GM23338 (cell line): ENCODE measurements around the gene RAD23A. TPM values are rescaled to one million over a fixed set of nuclear protein-coding genes. Genes with fewer than 3 reads are reported as not detected.
A peak's percentile ranks its signal among the peaks of the same experiment; 100 is the strongest.

Experiments used
- ATAC-seq: fragments of 200-7000 bp; cut with Tn5 transposase; 3 replicates; pipeline ENCODE4 v1.9.1; 2020
- DNase-seq: peaks from one replicate; pipeline ENCODE4 v3.0.0-alpha.2; 2015; ENCODE audit warnings: low spot score
- H2AFZ ChIP-seq: fragments of 200-600 bp; sonication (generic); 2 replicates; pipeline ENCODE4 v1.8.0; 2016; ENCODE audit warnings: antibody characterized with exemption, mild to moderate bottlenecking, moderate library complexity
- H3F3A ChIP-seq: fragments of 200-600 bp; sonication (generic); replicated peaks from 2 replicates; pipeline ENCODE4 v1.8.0; 2017; ENCODE audit warnings: antibody characterized with exemption, mixed run types, low read depth
- H3K27ac ChIP-seq: fragments of 200-600 bp; sonication (generic); 2 replicates; pipeline ENCODE4 v1.6.1; 2016; ENCODE audit warnings: low read depth
- H3K27me3 ChIP-seq: fragments of 200-600 bp; sonication (generic); 2 replicates; pipeline ENCODE4 v1.8.0; 2016; ENCODE audit warnings: mild to moderate bottlenecking, mixed run types, moderate library complexity; ENCODE audit not compliant: insufficient read depth
- H3K36me3 ChIP-seq: fragments of 200-600 bp; sonication (generic); 2 replicates; pipeline ENCODE4 v1.8.0; 2016; ENCODE audit warnings: mild to moderate bottlenecking; ENCODE audit not compliant: insufficient read depth
- H3K4me1 ChIP-seq: fragments of 200-600 bp; sonication (generic); 2 replicates; pipeline ENCODE4 v1.8.0; 2016; ENCODE audit warnings: mild to moderate bottlenecking, moderate library complexity; ENCODE audit not compliant: insufficient read depth
- H3K4me2 ChIP-seq: fragments of 200-600 bp; sonication (generic); 2 replicates; pipeline ENCODE4 v1.7.1; 2017; ENCODE audit warnings: mixed run types
- H3K4me3 ChIP-seq: fragments of 200-600 bp; sonication (generic); 2 replicates; pipeline ENCODE4 v1.6.1; 2016; ENCODE audit warnings: mixed run types
- H3K79me2 ChIP-seq: fragments of 200-600 bp; sonication (generic); replicated peaks from 2 replicates; pipeline ENCODE4 v1.8.0; 2017; ENCODE audit warnings: mild to moderate bottlenecking; ENCODE audit not compliant: insufficient read depth
- H3K9me2 ChIP-seq: fragments of 200-600 bp; sonication (generic); 2 replicates; pipeline ENCODE4 v1.8.0; 2017; ENCODE audit not compliant: insufficient read depth
- H4K20me1 ChIP-seq: fragments of 200-600 bp; sonication (generic); replicated peaks from 2 replicates; pipeline ENCODE4 v1.8.0; 2017; ENCODE audit warnings: mild to moderate bottlenecking; ENCODE audit not compliant: insufficient read depth
- H3K27ac Mint-ChIP-seq: 2 replicates; pipeline ENCODE4 v1.8.0; 2020; ENCODE audit warnings: inconsistent platforms, mild to moderate bottlenecking, moderate library complexity, mixed read lengths
- H3K27me3 Mint-ChIP-seq: 3 replicates; pipeline ENCODE4 v1.8.0; 2022; ENCODE audit warnings: low read depth, mild to moderate bottlenecking, moderate library complexity, mixed read lengths, inconsistent platforms; ENCODE audit not compliant: insufficient read depth, poor library complexity
- H3K36me3 Mint-ChIP-seq: 3 replicates; pipeline ENCODE4 v1.8.0; 2021; ENCODE audit warnings: low read depth, mild to moderate bottlenecking, inconsistent platforms, moderate library complexity, mixed read lengths
- H3K4me1 Mint-ChIP-seq: 3 replicates; pipeline ENCODE4 v1.8.0; 2020; ENCODE audit warnings: mild to moderate bottlenecking, inconsistent platforms, mixed read lengths
- H3K4me3 Mint-ChIP-seq: 3 replicates; pipeline ENCODE4 v1.8.0; 2021; ENCODE audit warnings: moderate library complexity, mild to moderate bottlenecking, inconsistent platforms, mixed read lengths
- H3K9me3 Mint-ChIP-seq: 3 replicates; pipeline ENCODE4 v1.8.0; 2020; ENCODE audit warnings: moderate library complexity, mild to moderate bottlenecking, inconsistent platforms, mixed read lengths
- CREB1 ChIP-seq: fragments of 250-450 bp; sonication (Bioruptor Pico); IDR thresholded peaks from 2 replicates; pipeline ENCODE4 v1.5.0; 2020; ENCODE audit warnings: low read depth, mild to moderate bottlenecking, moderate library complexity
- EZH2 ChIP-seq: fragments of 200-600 bp; sonication (generic); IDR thresholded peaks from one replicate; pipeline ENCODE4 v1.8.0; 2017; ENCODE audit warnings: antibody characterized with exemption, mild to moderate bottlenecking, low read depth; ENCODE audit not compliant: unreplicated experiment
- EZH2phosphoT487 ChIP-seq: fragments of 200-600 bp; sonication (generic); IDR thresholded peaks from one replicate; pipeline ENCODE4 v1.8.1; 2018; ENCODE audit warnings: antibody characterized with exemption; ENCODE audit not compliant: unreplicated experiment
- STAT1 ChIP-seq: IDR thresholded peaks from one replicate; pipeline ENCODE4 v1.6.1; 2016; ENCODE audit warnings: antibody characterized with exemption; ENCODE audit not compliant: unreplicated experiment
- ZNF331 ChIP-seq: fragments of 250-450 bp; sonication (Bioruptor Pico); IDR thresholded peaks from 2 replicates; pipeline ENCODE4 v1.5.0; 2020; ENCODE audit warnings: low read depth, mild to moderate bottlenecking, moderate library complexity
- polyA plus RNA-seq: library from polyadenylated mRNA; unstranded; fragments of >200 nt; fragmentation: Nextera tagmentation; extraction: Ambion mirVana; gene quantifications from 2 replicates; pipeline ENCODE4 v1.2.1, GENCODE V29; 2016
- total RNA-seq: library from RNA; depleted of rRNA; stranded (reverse); fragments of >200 nt; shearing (Covaris generic); gene quantifications from 2 replicates; pipeline ENCODE4 v1.2.3, GENCODE V29; 2014
- TF ChIP-seq, protein P1 (sequence below): IDR thresholded peaks from one replicate; pipeline ENCODE4 v1.6.1; 2018; ENCODE audit warnings: antibody characterized with exemption; ENCODE audit not compliant: unreplicated experiment
- TF ChIP-seq, protein P2 (sequence below): fragments of 250-450 bp; sonication (Bioruptor Pico); IDR thresholded peaks from 2 replicates; pipeline ENCODE4 v1.5.0; 2020; ENCODE audit warnings: mild to moderate bottlenecking, moderate library complexity

The RAD23A gene
- total and polyA plus RNA-seq, 2 experiments from 2014 or later = 69.7 to 127 TPM

DNA sequence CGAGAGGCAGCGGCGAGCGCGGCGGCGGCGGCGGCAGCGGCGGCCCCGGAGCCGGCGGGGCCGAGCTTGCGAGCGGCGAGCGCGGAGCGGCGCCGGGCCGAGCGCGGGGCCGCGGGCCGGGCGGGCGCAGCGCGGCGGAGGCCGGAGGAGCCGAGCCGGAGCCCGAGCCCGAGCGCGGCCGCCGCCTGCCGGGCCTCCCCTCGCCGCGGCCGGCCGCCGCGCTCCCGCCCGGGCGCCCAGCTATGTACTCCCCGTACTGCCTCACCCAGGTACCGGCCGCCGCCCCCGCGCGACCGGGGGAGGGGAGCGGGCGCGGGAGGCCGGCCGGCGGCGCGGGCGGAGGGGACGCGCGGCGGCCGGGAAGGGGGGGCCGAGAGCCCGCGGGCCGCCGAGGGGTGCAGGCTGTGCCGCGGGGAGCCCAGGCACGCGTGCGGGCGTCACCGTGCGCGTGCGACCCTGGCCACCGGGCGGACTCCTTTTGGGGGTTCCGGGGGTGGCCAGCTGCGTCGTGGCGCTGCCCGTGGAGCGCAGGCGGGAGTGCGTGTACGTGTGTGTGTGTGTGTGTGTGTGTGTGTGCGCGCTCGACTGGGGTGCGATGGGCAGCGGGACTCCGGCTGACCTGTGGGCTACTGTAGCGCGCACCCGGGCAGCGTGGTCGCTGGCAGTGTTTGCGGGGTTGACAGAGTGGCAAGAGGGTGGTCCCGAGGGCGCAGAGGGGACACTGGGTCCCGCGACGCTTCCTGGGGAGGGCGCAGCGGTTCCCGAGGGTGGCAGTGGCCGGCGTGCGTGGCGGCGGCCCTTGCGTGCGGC, 50.1 kb downstream of the RAD23A start:
- H3F3A ChIP-seq = peaks cover 8% of the 10 kb centered on the region; the same call in 1 of the 2 replicates
- peaks cover 94% of the 10 kb centered on the region for H3K27me3 ChIP-seq
- peak overlapping the region; percentile 49 for H3K4me3 ChIP-seq
- no peaks in the 10 kb centered on the region for H3K9me2 ChIP-seq
- peak overlapping the region; percentile 92 for H2AFZ ChIP-seq
- Mint-ChIP-seq H3K27me3 (peaks cover 89% of the 10 kb centered on the region), H3K4me1 (peaks cover 5% of the 10 kb centered on the region), H3K36me3 (peaks cover 4% of the 10 kb centered on the region; the same call in 2 of the 3 replicates), H3K27ac (no peak overlapping the region), H3K9me3 (peaks cover 5% of the 10 kb centered on the region; the same call in 1 of the 3 replicates), H3K4me3 (peak overlapping the region; percentile 66)
- ATAC-seq (peak; percentile 20), DNase-seq (no peak)
- no peaks in the 10 kb centered on the region for H3K4me1 ChIP-seq
- no peaks in the 10 kb centered on the region; the same call in 1 of the 2 replicates for H4K20me1 ChIP-seq
- H3K36me3 ChIP-seq = no peaks in the 10 kb centered on the region
- TF ChIP-seq EZH2 = peak; percentile 83
- TF ChIP-seq, protein P1, sequence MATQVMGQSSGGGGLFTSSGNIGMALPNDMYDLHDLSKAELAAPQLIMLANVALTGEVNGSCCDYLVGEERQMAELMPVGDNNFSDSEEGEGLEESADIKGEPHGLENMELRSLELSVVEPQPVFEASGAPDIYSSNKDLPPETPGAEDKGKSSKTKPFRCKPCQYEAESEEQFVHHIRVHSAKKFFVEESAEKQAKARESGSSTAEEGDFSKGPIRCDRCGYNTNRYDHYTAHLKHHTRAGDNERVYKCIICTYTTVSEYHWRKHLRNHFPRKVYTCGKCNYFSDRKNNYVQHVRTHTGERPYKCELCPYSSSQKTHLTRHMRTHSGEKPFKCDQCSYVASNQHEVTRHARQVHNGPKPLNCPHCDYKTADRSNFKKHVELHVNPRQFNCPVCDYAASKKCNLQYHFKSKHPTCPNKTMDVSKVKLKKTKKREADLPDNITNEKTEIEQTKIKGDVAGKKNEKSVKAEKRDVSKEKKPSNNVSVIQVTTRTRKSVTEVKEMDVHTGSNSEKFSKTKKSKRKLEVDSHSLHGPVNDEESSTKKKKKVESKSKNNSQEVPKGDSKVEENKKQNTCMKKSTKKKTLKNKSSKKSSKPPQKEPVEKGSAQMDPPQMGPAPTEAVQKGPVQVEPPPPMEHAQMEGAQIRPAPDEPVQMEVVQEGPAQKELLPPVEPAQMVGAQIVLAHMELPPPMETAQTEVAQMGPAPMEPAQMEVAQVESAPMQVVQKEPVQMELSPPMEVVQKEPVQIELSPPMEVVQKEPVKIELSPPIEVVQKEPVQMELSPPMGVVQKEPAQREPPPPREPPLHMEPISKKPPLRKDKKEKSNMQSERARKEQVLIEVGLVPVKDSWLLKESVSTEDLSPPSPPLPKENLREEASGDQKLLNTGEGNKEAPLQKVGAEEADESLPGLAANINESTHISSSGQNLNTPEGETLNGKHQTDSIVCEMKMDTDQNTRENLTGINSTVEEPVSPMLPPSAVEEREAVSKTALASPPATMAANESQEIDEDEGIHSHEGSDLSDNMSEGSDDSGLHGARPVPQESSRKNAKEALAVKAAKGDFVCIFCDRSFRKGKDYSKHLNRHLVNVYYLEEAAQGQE = no peak
- TF ChIP-seq STAT1 = no peak
- peak; percentile 38 for TF ChIP-seq EZH2phosphoT487
- no peak overlapping the region for H3K27ac ChIP-seq
- H3K79me2 ChIP-seq = no peaks in the 10 kb centered on the region
- peak overlapping the region; percentile 81 for H3K4me2 ChIP-seq

DNA sequence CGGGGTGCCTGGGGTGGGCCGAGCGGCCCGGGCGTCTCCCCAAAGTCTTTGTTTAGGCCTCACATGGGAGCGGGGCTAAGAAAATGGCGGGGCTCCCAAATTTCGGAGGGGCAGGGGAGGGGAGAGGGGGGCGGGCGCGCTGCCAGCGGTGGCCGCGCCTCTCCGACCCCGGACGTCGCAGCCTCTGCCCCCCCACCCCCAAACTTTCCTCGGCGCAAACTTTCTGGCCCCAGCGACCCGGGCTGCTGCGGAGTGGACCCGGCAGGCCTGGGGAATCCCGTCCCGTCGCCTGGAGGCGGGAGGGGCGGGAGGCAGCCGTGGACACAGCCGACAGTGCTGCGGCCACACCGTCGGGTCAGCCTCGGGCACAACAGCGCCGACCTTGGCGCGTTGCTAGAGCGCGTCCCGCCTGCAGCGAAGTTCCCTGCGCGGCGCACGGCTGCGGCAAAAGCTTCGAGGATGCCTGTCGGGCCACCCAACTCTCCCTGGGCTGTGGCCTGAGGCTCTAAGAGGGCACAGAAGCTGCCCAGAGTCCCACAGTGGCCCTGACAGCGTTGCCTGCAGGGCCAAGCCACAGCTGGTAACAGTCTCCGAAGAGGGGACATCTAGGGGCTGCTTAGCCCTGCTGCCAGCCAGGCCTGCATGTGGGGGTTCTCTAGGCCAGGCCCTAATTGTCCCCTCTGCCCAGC, 50.9 kb downstream of the RAD23A start:
- Histone ChIP-seq H4K20me1 (no peaks in the 10 kb centered on the region; the same call in 1 of the 2 replicates), H3F3A (peaks cover 8% of the 10 kb centered on the region; the same call in 1 of the 2 replicates), H3K79me2 (no peaks in the 10 kb centered on the region), H2AFZ (peak overlapping the region; percentile 92), H3K4me2 (peak overlapping the region; percentile 81), H3K4me3 (peak overlapping the region; percentile 49), H3K27me3 (peaks cover 88% of the 10 kb centered on the region), H3K9me2 (no peaks in the 10 kb centered on the region), H3K4me1 (no peaks in the 10 kb centered on the region), H3K27ac (no peak overlapping the region), H3K36me3 (no peaks in the 10 kb centered on the region)
- H3K4me1 Mint-ChIP-seq = peaks cover 5% of the 10 kb centered on the region
- H3K4me3 Mint-ChIP-seq = peak overlapping the region; percentile 21; the same call in 2 of the 3 replicates
- no peak overlapping the region for H3K27ac Mint-ChIP-seq
- H3K36me3 Mint-ChIP-seq = peaks cover 4% of the 10 kb centered on the region; the same call in 2 of the 3 replicates
- H3K27me3 Mint-ChIP-seq = peaks cover 86% of the 10 kb centered on the region
- peak; percentile 75 for DNase-seq
- peak; percentile 86 for ATAC-seq
- H3K9me3 Mint-ChIP-seq = peaks cover 5% of the 10 kb centered on the region; the same call in 1 of the 3 replicates
- TF ChIP-seq, protein P2, sequence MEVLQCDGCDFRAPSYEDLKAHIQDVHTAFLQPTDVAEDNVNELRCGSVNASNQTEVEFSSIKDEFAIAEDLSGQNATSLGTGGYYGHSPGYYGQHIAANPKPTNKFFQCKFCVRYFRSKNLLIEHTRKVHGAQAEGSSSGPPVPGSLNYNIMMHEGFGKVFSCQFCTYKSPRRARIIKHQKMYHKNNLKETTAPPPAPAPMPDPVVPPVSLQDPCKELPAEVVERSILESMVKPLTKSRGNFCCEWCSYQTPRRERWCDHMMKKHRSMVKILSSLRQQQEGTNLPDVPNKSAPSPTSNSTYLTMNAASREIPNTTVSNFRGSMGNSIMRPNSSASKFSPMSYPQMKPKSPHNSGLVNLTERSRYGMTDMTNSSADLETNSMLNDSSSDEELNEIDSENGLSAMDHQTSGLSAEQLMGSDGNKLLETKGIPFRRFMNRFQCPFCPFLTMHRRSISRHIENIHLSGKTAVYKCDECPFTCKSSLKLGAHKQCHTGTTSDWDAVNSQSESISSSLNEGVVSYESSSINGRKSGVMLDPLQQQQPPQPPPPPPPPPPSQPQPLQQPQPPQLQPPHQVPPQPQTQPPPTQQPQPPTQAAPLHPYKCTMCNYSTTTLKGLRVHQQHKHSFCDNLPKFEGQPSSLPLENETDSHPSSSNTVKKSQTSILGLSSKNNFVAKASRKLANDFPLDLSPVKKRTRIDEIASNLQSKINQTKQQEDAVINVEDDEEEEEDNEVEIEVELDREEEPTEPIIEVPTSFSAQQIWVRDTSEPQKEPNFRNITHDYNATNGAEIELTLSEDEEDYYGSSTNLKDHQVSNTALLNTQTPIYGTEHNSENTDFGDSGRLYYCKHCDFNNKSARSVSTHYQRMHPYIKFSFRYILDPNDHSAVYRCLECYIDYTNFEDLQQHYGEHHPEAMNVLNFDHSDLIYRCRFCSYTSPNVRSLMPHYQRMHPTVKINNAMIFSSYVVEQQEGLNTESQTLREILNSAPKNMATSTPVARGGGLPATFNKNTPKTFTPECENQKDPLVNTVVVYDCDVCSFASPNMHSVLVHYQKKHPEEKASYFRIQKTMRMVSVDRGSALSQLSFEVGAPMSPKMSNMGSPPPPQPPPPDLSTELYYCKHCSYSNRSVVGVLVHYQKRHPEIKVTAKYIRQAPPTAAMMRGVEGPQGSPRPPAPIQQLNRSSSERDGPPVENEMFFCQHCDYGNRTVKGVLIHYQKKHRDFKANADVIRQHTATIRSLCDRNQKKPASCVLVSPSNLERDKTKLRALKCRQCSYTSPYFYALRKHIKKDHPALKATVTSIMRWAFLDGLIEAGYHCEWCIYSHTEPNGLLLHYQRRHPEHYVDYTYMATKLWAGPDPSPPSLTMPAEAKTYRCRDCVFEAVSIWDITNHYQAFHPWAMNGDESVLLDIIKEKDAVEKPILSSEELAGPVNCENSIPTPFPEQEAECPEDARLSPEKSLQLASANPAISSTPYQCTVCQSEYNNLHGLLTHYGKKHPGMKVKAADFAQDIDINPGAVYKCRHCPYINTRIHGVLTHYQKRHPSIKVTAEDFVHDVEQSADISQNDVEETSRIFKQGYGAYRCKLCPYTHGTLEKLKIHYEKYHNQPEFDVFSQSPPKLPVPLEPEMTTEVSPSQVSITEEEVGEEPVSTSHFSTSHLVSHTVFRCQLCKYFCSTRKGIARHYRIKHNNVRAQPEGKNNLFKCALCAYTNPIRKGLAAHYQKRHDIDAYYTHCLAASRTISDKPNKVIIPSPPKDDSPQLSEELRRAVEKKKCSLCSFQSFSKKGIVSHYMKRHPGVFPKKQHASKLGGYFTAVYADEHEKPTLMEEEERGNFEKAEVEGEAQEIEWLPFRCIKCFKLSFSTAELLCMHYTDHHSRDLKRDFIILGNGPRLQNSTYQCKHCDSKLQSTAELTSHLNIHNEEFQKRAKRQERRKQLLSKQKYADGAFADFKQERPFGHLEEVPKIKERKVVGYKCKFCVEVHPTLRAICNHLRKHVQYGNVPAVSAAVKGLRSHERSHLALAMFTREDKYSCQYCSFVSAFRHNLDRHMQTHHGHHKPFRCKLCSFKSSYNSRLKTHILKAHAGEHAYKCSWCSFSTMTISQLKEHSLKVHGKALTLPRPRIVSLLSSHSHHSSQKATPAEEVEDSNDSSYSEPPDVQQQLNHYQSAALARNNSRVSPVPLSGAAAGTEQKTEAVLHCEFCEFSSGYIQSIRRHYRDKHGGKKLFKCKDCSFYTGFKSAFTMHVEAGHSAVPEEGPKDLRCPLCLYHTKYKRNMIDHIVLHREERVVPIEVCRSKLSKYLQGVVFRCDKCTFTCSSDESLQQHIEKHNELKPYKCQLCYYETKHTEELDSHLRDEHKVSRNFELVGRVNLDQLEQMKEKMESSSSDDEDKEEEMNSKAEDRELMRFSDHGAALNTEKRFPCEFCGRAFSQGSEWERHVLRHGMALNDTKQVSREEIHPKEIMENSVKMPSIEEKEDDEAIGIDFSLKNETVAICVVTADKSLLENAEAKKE (CRISPR knock-in tag) = no peak
- TF ChIP-seq STAT1 (no peak), EZH2 (peak; percentile 87), CREB1 (no peak), ZNF331 (no peak)
